Renal pelvis (tissue), 4 donors: ENCODE results near the gene PAGR1. TPM values are rescaled to one million over a fixed set of nuclear protein-coding genes. Genes with fewer than 3 reads are reported as not detected.
A peak's percentile ranks its signal among the peaks of the same experiment; 100 is the strongest.
"Not testable (repeated sequence)": the region's sequence is repeated elsewhere in the genome, so short reads cannot be mapped to it uniquely, and the experiment has no call there.

Experiments used
- DNase-seq: peaks from one replicate; pipeline ENCODE4 v3.0.0-alpha.2; 2013
- polyA plus RNA-seq, 3 donors: library from polyadenylated mRNA; unstranded; fragments of 120-200 nt; gene quantifications; one replicate each; pipeline ENCODE4 v1.2.1, GENCODE V29; 2013; ENCODE audit not compliant: insufficient read length in 3 of 3

The PAGR1 gene
- polyA plus RNA-seq, 3 donors = 40.2 to 44.1 (median 43.6) TPM

DNA sequence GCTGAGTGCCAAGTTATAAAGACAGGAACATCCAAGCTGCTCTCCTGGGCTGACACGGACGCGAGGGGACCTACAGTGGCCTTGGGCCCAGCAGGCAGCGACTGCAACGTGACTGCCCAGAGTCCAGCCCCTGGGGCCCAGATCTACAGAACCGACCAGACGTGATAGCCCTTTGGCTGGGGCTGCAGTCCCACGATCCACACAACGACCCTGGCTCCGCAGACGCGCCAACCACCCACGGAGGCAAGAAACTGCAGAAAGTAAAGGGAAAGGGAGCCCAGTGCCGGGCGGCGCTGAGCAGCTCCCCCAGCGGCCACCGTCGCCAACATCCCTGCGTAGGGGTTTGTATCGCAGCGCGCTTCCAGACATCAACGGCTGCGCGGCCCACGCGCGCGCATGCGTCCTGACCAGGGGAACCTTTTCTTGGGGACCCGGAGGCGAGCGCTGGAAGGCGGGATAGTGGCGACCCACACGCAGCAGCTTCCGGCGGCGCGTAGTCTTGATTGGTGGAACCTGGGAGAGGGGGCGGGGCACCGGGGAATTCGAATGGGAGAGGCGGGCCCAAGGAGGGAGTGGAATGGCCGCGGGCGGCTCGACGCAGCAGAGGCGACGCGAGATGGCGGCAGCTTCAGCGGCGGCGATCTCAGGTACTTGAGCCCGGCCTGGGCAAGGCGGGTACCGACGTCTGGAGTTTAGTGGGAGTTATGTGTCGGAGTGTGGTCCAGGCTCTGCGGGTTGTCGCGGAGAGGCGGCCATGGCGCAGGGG, 25.6 kb upstream of the PAGR1 start, which contains the start of gene KIF22:
KIF22 (plus strand) TSS at position 569 of the 766 bp plus-strand sequence; CDS start at position 578, 9 bp downstream.
- peak; percentile 99 for DNase-seq

DNA sequence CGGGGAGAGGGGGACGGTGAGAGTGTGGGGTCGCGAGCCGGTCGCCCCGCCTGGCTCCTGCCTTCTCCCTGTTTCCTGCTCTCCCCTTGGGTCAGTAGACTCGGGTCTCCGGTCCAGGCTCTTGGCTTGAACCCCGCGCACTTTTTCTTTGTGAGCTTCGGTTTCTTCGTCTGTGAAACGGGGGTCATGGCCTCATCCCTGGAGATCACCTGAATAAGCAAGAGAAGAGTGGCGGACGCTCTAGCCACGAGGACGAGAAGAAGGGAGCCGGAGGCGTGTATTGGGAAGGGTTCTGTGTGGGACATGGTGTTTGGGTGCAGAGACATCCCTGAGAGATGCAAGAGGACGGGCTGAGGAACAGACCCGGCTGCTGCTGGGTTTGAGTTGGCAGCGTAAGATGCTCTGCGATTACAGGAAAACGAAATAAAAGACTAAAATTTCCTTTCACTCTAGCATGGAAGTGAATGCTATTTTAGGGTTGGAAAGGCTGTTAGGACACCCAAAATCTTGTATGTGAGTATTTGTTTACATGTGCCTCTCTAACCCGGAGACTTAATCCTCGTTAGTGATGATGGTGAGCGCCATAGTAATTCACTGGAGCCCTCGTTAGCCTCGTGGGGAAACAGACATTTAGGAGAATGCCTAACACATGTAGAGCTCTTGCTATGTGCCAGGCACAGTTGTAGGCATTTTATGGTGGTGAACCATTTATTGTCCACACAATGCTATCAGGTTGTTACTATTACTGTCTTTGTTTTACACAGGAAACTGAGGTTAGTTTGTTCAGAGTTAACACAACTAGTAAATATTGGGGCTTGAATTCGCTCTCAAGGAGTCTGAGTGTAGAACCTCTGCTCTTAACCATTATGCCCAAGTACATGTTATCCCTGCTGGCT, 24.8 kb upstream of the PAGR1 start:
- DNase-seq = no peak

DNA sequence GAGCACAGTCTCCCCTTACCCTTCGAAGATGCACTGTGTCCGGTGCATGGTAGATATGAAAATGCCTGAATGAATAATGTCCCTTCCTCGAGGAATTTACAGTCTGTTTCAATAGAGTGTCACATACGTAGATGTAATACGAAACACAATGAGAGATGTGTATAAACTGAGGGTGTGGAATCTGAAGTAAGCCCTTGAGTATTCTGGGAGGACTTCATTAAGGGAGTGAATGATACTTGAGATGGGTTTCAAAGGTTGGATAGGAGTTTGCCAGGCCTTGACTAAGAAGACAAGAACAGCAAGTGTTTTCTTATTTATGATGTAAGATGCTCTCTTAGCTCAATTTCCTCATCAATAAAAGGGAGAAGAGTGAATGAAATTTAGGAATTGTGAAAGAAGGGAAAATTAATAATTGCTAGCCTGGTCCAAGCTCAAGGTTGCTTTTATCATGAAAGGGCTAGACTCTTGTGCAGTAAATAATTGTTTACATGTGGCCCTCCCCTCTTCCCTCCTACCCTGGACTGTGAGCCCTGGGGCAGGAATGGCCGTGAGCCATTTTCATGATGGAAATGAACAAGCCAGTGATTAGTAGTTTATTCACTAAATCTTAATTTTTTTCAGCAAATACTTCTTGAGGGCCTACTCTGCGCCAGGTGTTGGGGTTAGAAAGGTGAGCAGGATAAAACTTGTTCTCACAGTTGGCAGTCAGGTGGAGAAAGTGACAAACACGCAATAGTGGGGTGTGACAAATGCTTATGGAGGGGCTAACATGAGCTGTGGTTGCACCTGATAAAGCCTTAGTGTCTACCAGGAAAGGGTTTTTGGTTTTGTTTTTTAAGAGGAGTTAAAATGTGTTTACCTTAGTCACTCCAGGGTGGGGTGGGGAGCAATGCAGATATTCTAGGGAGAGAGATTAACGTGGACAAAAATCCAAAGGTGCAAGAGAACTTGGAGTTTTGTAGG, 23.8 kb upstream of the PAGR1 start:
- DNase-seq = no peak

DNA sequence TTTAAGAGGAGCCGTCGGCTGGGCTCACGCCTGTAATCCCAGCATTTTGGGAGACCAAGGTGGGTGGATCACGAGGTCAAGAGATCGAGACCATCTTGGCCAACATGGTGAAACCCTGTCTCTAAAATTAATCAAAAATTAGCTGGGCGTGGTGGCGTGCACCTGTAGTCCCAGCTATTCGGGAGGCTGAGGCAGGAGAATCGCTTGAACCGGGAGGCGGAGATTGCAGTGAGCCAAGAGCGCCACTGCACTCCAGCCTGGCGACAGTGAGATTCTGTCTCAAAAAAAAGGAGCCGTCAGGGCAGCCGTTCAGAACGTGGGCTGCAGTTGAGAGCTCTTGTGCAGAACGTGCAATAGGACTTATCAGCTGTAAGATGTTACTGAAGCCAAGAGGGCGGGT, 22.8 kb upstream of the PAGR1 start:
- DNase-seq = not testable (repeated sequence)

DNA sequence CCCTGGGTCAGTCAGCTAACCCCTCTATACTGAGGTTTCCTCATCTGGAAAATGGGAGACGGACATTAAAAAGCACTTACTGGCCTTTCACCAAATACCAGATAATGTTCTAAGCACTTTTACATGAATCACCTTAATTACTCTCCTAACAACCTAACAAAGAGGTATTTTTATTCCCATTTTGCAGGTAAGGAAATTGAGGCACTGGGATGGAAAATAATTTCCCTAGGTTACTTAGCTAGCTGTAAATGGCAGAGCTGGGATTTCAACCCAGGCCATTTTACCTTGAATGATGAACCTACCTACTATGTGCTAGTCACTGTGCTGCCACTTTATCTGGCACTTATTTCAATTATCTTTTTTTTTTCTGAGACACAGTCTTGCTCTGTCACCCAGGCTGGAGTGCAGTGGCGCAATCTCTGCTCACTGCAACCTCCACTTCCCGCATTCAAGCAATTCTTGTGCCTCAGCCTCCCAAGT, 21.7 kb upstream of the PAGR1 start:
- DNase-seq = no peak

DNA sequence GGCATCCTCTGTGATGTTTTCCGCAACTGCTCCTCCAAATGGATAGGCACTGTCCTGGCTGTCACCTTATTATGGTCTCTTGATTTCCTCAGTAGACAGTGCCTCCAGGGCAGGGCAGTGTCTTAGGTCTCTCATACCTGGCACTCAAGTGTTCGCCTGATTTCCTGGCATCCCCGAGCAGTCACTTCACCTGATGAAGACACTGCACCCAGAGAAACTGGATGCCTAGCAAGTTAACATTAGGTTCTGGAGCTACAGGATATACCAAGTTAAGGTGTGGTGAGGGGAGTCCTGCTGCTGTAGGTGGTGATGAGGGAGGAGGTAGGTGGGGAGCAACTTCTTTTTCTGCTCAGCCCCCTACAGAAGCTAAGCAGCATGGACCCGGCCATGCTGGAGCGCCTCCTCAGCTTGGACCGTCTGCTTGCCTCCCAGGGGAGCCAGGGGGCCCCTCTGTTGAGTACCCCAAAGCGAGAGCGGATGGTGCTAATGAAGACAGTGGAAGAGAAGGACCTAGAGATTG, 13.5 kb upstream of the PAGR1 start:
- no peak for DNase-seq

DNA sequence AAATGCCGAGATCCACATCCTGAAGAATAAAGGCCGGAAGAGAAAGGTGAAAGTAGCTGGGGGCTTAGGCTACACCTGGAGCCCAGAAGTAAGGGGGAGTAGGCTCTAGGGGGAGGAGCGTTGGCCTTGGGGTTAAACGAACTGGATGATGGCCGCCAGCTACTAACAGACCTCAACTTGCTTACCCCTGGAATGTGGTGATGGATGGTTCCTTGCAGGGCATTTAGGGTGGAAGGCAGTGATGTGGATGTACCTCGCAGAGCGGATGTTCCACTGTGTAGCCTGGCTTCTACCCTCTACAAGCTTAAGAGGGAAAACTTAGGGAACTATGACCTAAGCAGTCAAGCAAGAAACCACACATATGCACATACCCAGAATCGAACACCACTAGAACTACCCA, 11.9 kb upstream of the PAGR1 start:
- DNase-seq = no peak

DNA sequence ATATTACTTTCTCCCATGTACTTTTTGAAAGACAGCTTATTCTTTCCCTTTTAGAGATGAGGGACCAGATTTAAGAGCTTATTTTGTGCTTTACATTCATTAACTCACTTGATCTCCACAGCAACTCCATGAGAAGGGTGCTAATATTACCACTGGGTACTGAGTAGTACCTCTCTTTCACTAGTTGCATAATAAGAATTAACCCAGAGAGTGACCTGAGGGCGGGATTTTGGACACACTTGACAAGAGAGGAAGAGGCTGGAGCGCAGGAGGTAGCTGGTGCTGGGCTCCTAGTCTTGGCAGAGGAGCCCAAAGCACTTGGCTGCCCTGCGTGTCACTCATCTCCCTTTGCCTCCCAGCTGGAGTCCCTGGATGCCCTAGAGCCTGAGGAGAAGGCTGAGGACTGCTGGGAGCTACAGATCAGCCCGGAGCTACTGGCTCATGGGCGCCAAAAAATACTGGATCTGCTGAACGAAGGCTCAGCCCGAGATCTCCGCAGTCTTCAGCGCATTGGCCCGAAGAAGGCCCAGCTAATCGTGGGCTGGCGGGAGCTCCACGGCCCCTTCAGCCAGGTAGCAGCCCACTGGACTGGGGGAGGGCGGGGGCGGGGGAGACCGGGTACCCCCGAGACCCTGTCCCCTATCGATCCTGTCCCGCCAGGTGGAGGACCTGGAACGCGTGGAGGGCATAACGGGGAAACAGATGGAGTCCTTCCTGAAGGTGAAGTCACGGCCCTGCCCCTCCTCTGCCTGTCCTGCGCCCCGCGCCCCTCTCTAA, 11.3 kb upstream of the PAGR1 start:
- DNase-seq = no peak

DNA sequence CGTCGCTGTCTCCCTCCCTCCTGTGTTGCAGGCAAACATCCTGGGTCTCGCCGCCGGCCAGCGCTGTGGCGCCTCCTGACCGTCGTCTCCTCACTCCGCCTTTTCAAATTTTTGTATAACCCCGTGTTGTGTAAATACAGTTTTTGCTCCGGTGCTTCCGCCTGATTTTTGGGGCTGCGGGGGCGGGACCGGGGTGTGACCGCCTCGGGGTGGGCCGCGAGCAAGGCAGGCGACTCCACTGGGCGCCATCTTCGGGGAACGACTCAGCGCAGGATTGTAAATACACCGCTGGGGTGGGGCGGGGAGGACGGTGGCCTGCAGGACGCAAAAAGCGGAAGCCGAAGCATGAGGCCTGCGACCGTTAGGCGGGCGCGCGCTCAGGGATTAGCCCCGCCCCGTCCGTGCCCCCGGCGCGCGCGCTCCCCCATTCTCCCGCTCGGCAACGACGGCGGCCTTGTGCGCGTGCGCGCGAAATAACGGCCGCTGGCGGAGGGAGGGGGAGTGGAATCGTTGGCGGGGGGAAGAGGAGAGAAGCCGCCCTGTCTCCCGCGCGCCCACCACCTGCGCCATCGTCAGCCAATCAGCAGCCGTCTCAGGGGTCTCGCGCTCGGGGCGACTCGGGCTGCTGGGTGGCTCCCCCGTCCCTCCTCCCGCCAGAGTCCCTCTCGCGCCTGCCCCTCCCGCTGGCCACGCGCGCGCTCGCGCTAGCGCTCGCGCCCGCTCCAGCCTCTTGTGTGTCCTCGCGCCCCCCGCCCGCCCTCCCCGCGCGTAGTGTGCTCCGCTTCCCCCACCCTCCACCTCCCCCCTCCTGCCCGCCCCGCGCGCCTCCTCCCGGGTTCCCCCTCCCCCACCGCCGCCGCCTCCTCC, 10.5 kb upstream of the PAGR1 start:
- peak; percentile 97 for DNase-seq

DNA sequence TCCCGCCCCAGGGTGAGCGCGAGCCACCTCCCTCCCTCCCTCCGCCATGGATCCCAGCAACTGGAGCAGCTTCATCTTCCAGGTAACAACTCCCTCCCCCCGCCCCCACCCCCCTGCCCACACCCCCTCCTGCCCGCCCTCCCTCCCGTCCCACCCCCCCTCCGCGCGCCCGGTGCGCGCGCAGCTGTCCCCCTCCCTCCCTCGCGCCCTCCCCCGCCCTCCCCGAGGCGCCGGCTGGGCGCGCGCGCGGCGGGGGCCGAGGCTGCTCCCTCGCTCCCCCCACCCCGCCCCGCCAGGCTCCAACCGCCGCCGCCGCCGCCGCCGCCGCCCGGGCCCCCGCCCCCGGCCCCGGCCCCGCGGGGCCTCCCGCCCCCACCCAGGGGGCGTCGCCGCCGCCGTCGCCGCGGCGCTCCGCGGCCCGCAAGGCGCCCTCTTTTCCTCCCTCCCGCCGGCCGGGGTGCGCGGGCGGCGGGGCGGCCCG, 9.8 kb upstream of the PAGR1 start, which contains the start of gene MAZ:
MAZ (plus strand) TSS at position 431 of the 481 bp plus-strand sequence. CDS start 173 bp downstream, outside the sequence.
- no peak for DNase-seq

DNA sequence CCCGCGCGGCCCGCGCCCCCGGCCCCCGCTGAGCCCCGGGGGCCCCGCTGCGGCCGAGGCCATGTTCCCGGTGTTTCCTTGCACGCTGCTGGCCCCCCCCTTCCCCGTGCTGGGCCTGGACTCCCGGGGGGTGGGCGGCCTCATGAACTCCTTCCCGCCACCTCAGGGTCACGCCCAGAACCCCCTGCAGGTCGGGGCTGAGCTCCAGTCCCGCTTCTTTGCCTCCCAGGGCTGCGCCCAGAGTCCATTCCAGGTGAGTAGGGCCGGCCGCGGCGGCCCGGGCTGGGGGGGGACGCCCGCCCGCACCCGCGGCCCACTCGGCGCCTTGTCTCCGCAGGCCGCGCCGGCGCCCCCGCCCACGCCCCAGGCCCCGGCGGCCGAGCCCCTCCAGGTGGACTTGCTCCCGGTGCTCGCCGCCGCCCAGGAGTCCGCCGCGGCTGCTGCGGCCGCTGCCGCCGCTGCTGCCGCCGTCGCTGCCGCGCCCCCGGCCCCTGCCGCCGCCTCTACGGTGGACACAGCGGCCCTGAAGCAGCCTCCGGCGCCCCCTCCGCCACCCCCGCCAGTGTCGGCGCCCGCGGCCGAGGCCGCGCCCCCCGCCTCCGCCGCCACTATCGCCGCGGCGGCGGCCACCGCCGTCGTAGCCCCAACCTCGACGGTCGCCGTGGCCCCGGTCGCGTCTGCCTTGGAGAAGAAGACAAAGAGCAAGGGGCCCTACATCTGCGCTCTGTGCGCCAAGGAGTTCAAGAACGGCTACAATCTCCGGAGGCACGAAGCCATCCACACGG, 9.1 kb upstream of the PAGR1 start:
- no peak for DNase-seq

DNA sequence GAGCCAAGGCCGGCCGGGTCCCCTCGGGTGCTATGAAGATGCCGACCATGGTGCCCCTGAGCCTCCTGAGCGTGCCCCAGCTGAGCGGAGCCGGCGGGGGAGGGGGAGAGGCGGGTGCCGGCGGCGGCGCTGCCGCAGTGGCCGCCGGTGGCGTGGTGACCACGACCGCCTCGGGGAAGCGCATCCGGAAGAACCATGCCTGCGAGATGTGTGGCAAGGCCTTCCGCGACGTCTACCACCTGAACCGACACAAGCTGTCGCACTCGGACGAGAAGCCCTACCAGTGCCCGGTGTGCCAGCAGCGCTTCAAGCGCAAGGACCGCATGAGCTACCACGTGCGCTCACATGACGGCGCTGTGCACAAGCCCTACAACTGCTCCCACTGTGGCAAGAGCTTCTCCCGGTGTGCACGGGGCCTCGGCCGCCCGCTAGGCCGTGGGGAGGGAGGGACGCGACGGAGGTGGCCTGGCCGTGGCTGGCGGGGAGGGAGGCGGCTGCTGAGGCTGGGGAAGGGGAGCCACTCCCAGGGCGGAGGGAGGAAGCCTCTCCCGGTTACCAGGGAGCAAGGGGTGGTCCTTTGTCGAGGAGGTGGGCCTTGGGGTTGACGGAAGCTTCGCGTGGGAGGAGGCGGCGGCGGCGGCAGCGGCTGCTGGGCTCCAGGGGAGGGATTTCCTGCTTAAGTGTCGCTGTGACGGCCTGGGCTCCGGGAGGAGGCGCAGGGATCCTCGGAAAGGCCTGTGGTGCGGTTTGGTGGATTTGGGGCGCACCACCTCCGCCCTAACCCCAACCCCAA, 8.3 kb upstream of the PAGR1 start:
- peak; percentile 91 for DNase-seq

DNA sequence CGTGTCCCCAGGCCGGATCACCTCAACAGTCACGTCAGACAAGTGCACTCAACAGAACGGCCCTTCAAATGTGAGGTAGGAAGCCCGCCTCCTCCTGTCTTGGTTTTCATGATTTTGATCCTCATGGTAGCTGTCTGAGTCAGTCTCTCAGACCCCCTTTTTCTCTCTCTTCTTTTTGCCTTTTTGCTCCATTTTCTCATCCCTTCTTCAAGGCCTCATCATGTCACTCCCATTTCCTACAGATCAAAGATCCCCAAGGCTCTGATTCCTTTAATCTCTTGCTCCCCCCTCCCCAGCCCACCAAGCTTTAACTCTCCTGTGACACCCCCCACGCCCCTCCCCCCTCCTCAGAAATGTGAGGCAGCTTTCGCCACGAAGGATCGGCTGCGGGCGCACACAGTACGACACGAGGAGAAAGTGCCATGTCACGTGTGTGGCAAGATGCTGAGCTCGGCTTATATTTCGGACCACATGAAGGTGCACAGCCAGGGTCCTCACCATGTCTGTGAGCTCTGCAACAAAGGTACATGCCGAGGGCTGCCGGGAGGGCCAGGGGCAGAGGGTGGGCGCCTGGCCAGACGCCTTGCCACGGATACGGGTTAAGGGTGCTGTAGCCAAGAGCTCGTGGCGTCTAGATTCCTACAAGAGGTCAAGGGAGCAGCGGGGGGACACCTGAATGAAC, 7.6 kb upstream of the PAGR1 start:
- no peak for DNase-seq

DNA sequence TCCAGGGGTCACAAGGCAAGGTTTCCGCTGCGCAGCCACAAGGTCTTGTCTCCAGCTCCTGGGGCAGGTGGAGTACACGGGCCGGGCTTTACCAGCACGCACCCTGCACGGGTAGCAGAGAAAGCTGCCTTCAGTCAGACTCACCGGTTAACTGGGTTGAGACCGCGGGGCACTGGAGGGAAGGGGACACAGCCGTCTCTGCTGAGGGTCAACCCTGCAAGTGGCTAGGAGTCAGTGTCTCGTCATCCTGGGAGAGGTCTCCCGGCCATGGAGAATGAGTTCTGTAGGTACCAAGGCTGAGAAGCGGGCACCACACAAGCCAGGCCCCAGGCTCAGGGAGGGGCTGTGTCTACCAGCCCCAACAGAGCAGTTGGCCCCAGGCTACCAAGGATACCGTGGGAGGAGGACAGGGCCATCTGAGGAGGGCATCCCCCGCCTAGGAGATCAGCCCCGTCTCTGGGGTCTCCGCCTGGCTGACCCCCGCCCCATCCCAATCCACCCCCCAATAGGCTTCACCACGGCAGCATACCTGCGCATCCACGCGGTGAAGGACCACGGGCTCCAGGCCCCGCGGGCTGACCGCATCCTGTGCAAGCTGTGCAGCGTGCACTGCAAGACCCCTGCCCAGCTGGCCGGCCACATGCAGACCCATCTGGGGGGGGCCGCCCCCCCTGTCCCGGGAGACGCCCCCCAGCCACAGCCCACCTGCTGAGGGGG, 6.8 kb upstream of the PAGR1 start:
- DNase-seq = no peak

DNA sequence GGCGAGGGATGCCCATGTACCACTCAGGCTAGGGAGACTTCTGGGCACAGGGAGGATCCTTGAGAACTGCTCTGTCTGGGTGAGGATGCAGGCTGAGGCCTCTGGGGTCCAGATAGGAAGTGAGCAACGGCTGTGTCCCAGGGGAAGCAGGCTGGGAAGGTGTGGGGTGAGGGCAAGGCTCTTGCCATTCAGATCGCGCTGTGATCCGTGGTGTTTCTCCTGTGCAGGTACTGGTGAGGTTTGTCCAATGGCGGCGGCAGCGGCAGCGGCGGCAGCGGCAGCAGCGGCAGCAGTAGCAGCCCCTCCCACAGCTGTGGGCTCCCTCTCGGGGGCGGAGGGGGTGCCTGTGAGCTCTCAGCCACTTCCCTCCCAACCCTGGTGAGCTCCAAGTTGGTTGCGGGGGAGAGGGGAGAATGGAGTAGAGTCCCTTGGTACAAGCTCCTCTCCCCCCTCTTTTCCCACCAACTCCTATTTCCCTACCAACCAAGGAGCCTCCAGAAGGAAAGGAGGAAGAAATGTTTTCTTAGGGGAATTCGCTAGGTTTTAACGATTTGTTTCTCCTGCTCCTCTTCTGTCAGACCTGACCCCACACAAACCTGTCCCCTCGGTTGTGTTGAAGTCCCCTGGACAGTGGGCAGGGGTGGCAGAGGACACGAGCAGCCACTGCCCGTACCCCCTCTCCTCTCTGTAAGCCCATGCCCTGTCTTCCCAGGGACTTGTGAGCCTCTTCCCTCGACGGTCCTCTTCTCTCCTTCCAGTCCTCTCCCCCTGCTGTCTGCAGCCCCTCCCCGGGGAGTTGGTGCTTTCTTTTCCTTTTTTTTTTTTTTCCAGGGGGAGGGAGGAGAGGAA, 5.9 kb upstream of the PAGR1 start:
- DNase-seq = no peak
